Activated CD4-positive, alpha-beta T cell treated with anti-CD3 and anti-CD28 coated beads for 48 hours (primary cell): ENCODE measurements around the gene SOD2.
"Not testable (repeated sequence)": the region's sequence is repeated elsewhere in the genome, so short reads cannot be mapped to it uniquely, and the experiment has no call there.

Experiments
- DNase-seq: peaks from one replicate; pipeline ENCODE4 v3.0.0-alpha.2; 2020

SOD2 gene

GRCh38 chr6:159693128-159693893 is at the start of gene SOD2:
TSS of gene SOD2 (minus strand) at chr6:159693241. CDS start at chr6:159693167, 74 bp downstream.
- peak; percentile 88 for DNase-seq

- no peak for DNase-seq
These were observed 49.1 kb upstream of the SOD2 start for GRCh38 chr6:159742165-159742564.

- no peak for DNase-seq
These were observed 46.3 kb upstream of the SOD2 start for GRCh38 chr6:159739341-159739740.

GRCh38 chr6:159736908-159737307 is 43.9 kb upstream of the SOD2 start:
- DNase-seq: no peak

GRCh38 chr6:159733395-159733794 is 40.4 kb upstream of the SOD2 start:
- not testable (repeated sequence) for DNase-seq

GRCh38 chr6:159732550-159732949 is 39.5 kb upstream of the SOD2 start:
- not testable (repeated sequence) for DNase-seq

GRCh38 chr6:159730332-159730676 is 37.3 kb upstream of the SOD2 start:
- DNase-seq: no peak

- no peak for DNase-seq
These were observed 36.7 kb upstream of the SOD2 start for GRCh38 chr6:159729598-159730331.

- peak; percentile 15 for DNase-seq
These were observed 35.5 kb upstream of the SOD2 start for GRCh38 chr6:159728531-159728964.

GRCh38 chr6:159727717-159728445 is 34.8 kb upstream of the SOD2 start:
- DNase-seq: no peak

GRCh38 chr6:159726918-159727716 is 34.1 kb upstream of the SOD2 start, which contains the start of gene WTAP:
TSS of gene WTAP (plus strand) at chr6:159727506. CDS start at chr6:159736266, 8,760 bp downstream.
- peak; percentile 97 for DNase-seq

GRCh38 chr6:159726255-159726917 is 33.3 kb upstream of the SOD2 start:
- DNase-seq: no peak

GRCh38 chr6:159725208-159725607 is 32.2 kb upstream of the SOD2 start:
- not testable (repeated sequence) for DNase-seq

GRCh38 chr6:159724778-159725177 is 31.7 kb upstream of the SOD2 start:
- no peak for DNase-seq

GRCh38 chr6:159723259-159723658 is 30.2 kb upstream of the SOD2 start:
- DNase-seq: no peak

- DNase-seq: no peak
These were observed 29.6 kb upstream of the SOD2 start for GRCh38 chr6:159722655-159723054.

- DNase-seq: not testable (repeated sequence)
These were observed 28.9 kb upstream of the SOD2 start for GRCh38 chr6:159721981-159722380.

GRCh38 chr6:159720708-159721107 is 27.7 kb upstream of the SOD2 start:
- DNase-seq: peak; percentile 34

- no peak for DNase-seq
These were observed 26.2 kb upstream of the SOD2 start for GRCh38 chr6:159719287-159719686.

GRCh38 chr6:159718634-159719033 is 25.6 kb upstream of the SOD2 start:
- DNase-seq: no peak

GRCh38 chr6:159716247-159717096 is 23.4 kb upstream of the SOD2 start:
- no peak for DNase-seq
